Central memory CD8-positive, alpha-beta T cell (primary cell): ENCODE results near the gene LRP1.
A peak's percentile ranks its signal among the peaks of the same experiment; 100 is the strongest.

Experiments
- ATAC-seq: fragments of 150-1000 bp; cut with Tn5 transposase; replicated peaks from 2 replicates; pipeline ENCODE4 v1.10.0; 2022; ENCODE audit warnings: mild to moderate bottlenecking, moderate FRiP score, moderate number of reproducible peaks; ENCODE audit not compliant: poor library complexity, severe bottlenecking; ENCODE audit errors: extremely low read depth
- DNase-seq, 2 donors: peaks; one replicate each; pipeline ENCODE4 v3.0.0; 2021; ENCODE audit warnings: low spot score in 2 of 2
- H3K27ac Mint-ChIP-seq: one replicate; pipeline ENCODE4 v1.8.0; 2022; ENCODE audit warnings: low read depth, mild to moderate bottlenecking, moderate library complexity, mixed read lengths
- H3K27me3 Mint-ChIP-seq: one replicate; pipeline ENCODE4 v1.8.0; 2022; ENCODE audit warnings: mixed read lengths
- H3K36me3 Mint-ChIP-seq: one replicate; pipeline ENCODE4 v1.8.0; 2022; ENCODE audit warnings: mild to moderate bottlenecking, moderate library complexity, mixed read lengths; ENCODE audit not compliant: insufficient read depth
- H3K4me1 Mint-ChIP-seq: one replicate; pipeline ENCODE4 v1.8.0; 2022; ENCODE audit warnings: mixed read lengths
- H3K4me3 Mint-ChIP-seq: one replicate; pipeline ENCODE4 v1.8.0; 2022; ENCODE audit warnings: mild to moderate bottlenecking, moderate library complexity, mixed read lengths
- H3K9me3 Mint-ChIP-seq: one replicate; pipeline ENCODE4 v1.8.0; 2022; ENCODE audit warnings: mixed read lengths

LRP1 gene

DNA sequence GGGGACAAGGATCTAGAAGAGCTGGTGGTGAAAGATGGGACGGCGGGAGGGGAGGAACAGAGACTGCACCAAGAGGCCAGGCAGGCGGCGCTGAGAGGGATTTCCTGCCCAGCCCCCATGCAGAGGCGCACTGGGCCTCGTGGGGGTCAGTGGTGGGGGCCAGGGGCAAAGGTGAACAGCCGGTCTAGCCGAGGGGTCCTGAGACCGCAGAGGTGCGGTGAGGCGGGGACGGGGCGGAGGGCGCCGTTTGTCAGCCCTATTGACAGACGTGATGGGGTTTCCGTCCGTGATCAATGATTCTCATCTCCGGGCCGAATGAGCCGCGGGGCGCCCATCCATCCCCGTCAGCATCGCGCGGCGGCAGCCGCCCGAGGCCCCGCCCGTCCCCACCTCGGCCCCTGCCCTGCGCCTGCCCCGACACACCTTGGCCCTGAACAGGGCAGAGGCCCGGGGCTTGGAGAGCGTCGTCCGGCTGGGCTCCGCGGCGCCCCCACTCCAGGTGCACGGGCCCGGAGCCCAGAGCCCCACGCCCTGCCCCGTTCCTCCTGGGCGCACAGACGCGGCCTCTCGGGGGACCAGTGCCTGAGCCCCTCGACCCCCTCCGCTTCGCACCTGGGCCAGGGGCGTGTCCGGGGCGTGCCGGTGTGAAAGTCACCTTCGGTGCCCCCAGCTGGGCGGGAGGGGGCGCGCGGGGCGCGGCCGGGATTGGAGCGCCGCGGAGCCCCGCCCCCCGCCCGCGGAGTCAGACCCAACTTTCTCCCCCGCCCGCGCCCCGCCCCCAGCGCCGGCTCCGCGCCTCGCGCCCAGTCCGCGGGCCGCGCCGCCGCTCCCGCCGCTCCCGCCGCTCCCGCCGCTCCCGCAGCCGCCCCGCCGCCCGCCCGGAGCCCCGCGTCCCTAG lies 88.0 kb downstream of the LRP1 start, which contains the start of gene NXPH4:
TSS of gene NXPH4 (plus strand) at position 781 of the 898 bp plus-strand sequence. CDS start 176 bp downstream, outside the sequence.
- Mint-ChIP-seq H3K4me3 (peak within 1 kb of the TSS; percentile 83), H3K9me3 (no peaks in the 10 kb centered on the region), H3K36me3 (peaks cover 8% of the 10 kb centered on the region), H3K27ac (peak within 1 kb of the TSS; percentile 69), H3K27me3 (peaks cover 85% of the 10 kb centered on the region), H3K4me1 (peaks cover 58% of the 10 kb centered on the region)
- ATAC-seq: no peak
- no peak for DNase-seq

DNA sequence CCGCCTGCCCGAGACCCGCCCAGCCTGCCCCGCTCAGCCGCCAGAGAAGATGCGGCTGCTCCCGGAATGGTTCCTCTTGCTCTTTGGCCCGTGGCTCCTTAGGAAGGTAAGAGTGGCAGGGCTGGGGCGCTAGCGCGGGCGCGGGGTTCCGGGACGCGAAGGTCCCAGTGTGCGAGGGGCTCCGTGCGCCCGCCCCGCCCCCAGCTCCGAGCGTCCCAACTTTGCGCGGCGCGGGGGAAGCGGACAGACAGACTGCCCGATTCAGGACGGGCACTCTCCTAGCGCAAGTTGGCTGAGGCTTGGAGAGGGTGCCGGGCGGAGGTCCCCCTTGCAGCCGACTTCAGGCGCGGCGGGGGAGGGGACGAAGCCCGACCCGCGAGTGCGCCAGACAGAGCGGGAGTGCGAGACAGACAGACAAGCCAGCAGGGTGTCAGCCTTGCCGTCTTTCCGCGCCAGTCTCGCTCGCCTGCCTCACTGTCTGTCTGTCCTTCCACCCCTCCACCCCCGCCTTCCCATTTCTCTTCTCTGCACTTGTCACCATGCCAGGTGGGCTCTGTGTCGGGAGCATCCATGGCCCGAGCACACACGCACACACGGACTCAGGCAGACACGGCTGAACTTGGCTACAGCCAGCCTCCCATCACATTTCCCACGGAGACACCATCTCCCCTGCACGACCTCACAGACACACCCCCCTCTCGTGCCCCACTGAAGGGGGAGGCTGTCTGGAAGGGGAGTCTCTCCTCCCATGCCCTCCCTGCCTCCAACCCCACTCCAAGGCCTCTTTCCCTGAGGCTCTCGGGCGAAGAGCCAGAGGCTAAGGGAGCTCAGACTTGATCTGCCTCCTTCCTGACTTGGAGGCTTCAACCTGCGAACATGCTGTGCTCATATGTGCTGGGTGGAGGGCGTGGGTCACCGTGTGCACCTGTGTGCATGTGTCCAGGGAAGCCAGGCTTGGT lies 88.9 kb downstream of the LRP1 start:
- ATAC-seq (peak; percentile 59), DNase-seq (peak in 1 of 2 donors; percentile 62)
- Mint-ChIP-seq H3K4me3 (peak overlapping the region; percentile 83), H3K4me1 (peaks cover 65% of the 10 kb centered on the region), H3K9me3 (no peaks in the 10 kb centered on the region), H3K27ac (peak overlapping the region; percentile 69), H3K36me3 (peaks cover 8% of the 10 kb centered on the region), H3K27me3 (peaks cover 94% of the 10 kb centered on the region)

DNA sequence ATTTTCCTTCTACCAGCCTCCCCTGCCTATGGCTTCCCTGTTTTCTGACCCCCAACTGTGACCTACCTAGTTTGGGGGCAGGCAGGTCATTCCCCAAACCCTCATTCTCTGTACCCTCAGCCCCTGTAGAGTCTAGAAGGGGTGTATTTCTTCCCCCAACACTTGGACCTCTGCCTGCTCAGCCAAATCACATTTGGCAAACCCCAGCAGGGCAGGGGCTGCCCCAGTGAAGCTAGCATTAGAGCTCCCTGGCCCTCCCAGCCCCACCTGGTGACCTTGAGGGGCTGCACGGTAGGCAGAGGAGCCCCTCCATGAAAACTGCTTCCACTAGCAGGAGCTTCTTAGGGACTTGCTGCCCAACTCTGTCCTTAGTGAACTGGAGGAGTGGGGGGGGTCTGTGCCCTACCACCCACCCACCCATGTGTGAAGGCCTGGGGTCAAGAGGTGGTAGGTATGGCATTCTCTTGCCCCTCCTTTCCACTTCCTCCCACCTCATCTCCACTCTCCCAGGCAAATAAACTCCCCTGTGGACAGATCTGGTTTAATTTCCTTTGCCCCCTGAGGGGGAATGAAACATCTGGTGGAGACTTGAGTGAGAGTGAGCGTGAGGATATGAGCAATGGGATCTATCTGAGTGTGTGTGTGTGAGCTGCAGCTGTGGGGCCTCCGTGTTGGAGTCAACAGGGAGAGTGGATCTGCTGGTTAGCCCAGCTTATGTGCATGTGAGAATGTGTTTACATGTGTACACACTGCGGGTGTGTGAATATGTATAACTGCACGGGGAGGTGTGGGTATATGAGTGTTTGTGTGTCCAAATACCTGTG lies 90.0 kb downstream of the LRP1 start:
- Mint-ChIP-seq H3K36me3 (peaks cover 8% of the 10 kb centered on the region), H3K27ac (peak overlapping the region; percentile 69), H3K4me3 (peak overlapping the region; percentile 83)

DNA sequence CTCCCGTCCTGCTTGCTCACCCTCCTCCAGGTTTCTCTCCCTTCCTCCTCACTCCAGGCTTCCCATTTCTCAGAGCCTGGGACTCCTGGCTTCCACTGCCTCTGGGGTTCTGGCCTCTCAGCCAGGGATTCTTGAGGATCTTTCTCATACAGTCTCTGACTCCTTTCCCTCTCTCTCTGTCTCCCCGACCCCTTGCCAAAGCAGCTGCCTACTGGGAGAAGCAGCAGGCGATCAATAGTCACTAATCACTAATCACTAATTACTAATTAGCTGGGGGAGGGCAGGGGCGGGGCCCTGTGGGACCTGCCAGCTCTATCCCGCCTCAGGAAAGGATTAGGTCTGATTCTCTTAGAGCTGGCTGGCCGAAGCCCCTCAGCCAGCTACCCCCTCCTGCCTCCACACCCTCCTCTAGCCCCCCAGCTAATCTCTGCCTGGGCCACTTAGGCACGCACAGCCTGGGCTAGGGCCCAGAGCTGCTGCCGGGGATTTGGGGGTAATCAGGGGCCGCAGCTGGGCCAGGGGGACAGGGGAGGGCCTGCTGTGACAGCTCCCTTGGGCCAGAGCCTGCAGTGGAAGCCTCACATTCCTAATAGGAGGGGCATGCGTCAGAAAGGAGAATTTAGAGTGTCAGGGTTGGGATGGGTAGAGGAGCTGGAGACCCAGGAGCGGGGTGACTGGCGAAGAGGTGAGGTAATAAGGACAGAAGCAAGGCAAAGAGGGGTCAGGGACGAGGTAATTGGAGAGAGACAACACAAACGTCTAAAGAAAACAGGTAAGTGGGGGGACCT lies 91.1 kb downstream of the LRP1 start:
- no peak for ATAC-seq
- H3K4me3 Mint-ChIP-seq: no peak overlapping the region
- H3K36me3 Mint-ChIP-seq: peaks cover 14% of the 10 kb centered on the region
- DNase-seq: no peak
- H3K27ac Mint-ChIP-seq: no peak overlapping the region
- peaks cover 72% of the 10 kb centered on the region for H3K4me1 Mint-ChIP-seq
- no peaks in the 10 kb centered on the region for H3K9me3 Mint-ChIP-seq
- H3K27me3 Mint-ChIP-seq: peaks cover 94% of the 10 kb centered on the region

More for the DNA sequence above, 90.0 kb downstream of the LRP1 start:
- DNase-seq (no peak), ATAC-seq (no peak)
- Mint-ChIP-seq H3K27me3 (peaks cover 94% of the 10 kb centered on the region), H3K4me1 (peaks cover 75% of the 10 kb centered on the region), H3K9me3 (no peaks in the 10 kb centered on the region)

DNA sequence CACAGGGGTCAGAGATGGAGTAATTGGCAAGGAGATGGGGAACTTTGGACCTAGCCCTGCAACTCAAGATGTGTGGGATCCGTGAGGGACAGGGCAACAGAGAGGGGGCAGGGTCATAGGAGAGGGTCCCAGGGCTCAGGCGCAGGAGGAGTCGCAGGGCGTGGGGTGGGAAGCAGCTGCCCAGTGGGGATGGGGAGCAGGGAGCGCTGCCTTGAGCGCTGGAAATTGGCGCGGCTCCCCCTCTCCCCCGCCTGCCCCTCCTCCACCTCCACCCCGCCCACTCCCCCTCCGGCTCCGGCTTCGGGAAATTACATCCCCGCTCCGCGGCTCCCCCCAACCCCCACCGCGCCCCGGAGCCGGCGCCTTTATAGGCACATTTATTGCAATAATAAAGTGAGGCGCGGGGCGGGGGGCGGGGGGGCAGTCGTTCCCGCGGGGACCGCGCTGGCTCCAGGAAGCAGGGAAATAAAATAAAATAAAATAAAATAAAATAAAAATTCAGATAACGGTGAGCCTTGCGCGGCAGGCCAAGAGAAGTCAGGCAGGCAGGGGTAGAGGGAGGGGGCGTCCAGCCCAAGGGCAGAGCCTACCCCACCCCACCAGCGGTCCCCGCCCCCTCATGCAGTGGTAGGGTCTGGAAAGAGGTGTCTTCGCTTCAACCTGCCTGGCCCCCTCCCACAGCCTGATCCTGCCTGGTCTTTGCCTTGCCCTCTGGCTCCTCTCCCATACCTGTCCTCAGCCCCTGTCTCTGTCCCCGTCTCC lies 91.9 kb downstream of the LRP1 start:
- ATAC-seq (no peak), DNase-seq (no peak)
- Mint-ChIP-seq H3K27ac (no peak overlapping the region), H3K4me1 (peaks cover 64% of the 10 kb centered on the region), H3K36me3 (peaks cover 15% of the 10 kb centered on the region), H3K27me3 (peaks cover 92% of the 10 kb centered on the region), H3K9me3 (no peaks in the 10 kb centered on the region), H3K4me3 (no peak overlapping the region)

DNA sequence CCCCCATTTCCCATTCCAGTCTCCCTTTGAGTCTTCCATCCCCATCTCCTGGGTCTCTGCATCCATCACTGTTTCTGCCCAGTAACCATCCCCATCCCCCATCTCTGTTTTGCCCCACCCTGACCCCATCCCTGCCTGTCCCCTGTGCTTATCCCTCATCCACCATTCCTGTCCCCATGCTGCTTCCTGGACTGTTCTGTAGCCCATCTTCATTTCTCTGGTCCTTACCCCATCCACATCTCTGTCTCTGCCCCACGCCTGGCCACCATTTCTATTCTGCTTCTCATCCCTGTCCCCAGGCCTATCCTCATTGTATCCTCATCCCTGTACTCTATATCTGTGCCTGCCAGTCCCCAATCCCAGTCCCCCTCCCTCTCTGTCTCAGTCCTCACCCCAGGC lies 92.5 kb downstream of the LRP1 start:
- no peaks in the 10 kb centered on the region for H3K9me3 Mint-ChIP-seq
- no peak overlapping the region for H3K27ac Mint-ChIP-seq
- ATAC-seq (no peak), DNase-seq (no peak)
- no peak overlapping the region for H3K4me3 Mint-ChIP-seq
- peaks cover 13% of the 10 kb centered on the region for H3K36me3 Mint-ChIP-seq
- H3K27me3 Mint-ChIP-seq: peaks cover 92% of the 10 kb centered on the region
- peaks cover 59% of the 10 kb centered on the region for H3K4me1 Mint-ChIP-seq

DNA sequence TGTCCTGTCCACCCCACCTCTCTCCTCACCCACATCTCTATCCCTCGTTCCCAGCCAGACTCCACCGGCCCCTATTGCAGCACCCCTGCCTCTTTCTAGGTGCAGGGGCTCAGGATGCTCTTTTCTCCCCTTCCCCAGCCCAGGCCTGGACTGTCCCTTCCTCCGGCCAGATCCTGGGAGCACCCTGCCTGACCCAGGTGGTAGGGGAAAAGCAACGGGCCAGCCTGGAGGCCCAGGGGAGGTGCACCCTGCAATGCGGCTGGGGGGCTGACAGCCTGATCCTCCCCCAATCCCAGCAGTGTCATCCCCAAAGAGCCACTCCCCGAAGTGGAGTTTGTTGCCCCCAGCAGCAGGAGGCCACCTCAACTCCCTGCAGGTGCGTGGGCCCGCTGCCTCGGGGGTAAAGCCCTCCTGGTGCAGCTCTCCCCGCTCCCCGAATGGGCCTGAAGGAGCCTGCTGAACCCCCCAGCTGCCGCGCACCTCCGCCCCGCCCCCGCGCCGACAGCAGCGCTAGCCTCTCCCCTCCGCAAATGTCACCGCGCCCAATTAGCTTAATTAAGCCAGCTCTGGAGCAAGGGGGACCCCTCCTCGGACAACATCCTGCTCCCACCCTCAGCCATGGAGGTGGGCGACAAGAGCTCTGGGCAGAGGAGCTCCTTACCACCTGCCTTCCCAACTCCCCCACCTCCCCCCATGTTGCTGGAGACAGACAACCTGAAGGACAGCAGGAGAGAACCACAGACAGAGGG lies 93.1 kb downstream of the LRP1 start:
- ATAC-seq (no peak), DNase-seq (no peak)
- Mint-ChIP-seq H3K36me3 (peaks cover 14% of the 10 kb centered on the region), H3K27me3 (peaks cover 94% of the 10 kb centered on the region), H3K4me1 (peaks cover 59% of the 10 kb centered on the region), H3K27ac (peak overlapping the region; percentile 20), H3K4me3 (no peak overlapping the region), H3K9me3 (no peaks in the 10 kb centered on the region)

DNA sequence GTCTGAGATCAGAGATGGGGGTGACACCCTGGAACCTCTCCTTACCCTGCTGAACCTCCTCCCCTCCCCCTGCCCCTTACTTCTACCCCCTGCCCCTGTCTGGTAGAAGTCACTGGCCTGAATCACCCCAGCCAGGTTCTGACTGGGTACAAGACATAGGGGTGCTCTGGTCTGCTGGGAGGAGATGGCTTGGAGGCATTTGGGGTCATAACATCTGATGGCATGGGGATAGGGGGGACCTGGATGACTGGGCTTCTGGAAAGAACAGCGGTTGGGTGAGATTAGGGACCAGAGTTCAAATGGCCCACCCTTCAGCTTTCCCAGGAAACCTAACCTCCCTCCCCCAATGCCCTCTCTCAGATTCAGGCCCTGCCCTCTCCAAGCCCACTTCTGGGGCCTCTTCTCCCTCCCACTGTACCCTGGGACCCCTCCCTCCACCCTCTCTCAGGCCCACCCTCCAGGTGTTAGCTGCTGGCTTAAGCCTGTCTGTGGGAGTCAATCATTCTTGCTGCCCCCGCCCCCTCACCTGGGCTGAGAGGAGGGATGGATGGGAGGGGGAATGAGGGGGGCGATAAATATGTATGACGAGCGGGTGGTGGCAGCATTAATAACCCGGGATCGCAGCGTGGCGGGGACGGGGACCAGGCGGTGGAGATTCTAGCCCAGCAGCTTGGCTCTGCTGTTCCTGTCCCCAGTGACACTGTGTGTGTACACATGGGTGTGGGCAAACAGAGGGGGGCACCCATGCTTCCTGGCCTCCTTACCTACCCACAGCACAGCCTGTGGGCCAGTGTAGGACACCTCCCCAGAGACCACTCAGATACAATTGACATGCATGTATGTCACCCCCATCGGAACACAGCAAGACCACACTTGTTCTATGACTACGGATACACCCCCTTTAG lies 94.3 kb downstream of the LRP1 start:
- no peak for ATAC-seq
- H3K4me3 Mint-ChIP-seq: peak overlapping the region; percentile 10
- H3K4me1 Mint-ChIP-seq: peaks cover 58% of the 10 kb centered on the region
- H3K9me3 Mint-ChIP-seq: no peaks in the 10 kb centered on the region
- peaks cover 99% of the 10 kb centered on the region for H3K27me3 Mint-ChIP-seq
- H3K36me3 Mint-ChIP-seq: peaks cover 16% of the 10 kb centered on the region
- H3K27ac Mint-ChIP-seq: peak overlapping the region; percentile 49
- no peak for DNase-seq

DNA sequence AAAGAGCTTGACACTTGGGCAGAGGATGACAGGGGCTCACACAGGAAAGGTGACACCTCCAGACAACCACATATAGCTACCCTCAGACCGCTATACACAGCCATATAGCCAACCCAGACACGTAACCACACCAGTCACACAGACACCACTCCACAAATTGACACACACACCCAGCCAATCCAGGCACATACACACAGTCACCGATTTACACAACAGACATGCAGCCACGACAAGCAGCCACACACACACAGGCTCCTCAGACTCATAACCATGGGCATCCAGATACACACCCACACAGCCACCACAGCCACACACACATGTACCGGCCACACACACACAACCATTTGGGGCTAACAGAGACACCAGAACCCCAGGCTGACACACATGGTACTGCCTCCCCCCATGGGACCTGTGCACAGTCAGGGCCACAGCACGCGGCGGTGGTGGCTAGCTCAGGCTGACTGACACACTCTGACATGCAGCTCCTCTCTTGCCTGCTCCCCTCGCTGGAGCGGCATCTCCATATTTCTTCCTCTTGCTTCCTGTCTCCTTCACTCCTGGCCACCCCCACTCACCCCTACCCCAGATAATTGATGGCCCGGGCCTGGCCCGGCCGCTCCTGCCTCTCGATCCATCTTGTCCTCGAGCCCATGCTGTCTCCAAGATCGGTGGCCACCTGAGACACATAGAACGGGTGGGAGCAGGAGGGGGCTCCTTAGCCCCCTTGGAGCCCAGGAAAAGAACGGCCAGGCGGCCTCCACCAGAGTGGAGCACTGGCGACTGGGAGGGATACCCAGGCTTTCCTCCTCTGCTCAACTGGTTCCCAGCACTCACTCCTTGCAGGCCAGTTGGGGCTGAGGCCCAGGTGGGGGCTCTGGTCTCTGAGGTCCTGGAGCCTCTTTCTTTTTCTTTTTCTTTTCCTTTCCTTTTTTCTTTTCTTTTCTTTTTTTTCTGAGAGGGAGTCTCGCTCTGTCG lies 95.2 kb downstream of the LRP1 start:
- peaks cover 95% of the 10 kb centered on the region for H3K27me3 Mint-ChIP-seq

More for the DNA sequence above, 95.2 kb downstream of the LRP1 start:
- ATAC-seq (peak; percentile 93), DNase-seq (peak in 1 of 2 donors; percentile 68)
- no peaks in the 10 kb centered on the region for H3K9me3 Mint-ChIP-seq
- peak overlapping the region; percentile 10 for H3K4me3 Mint-ChIP-seq
- H3K27ac Mint-ChIP-seq: peak overlapping the region; percentile 49
- peaks cover 16% of the 10 kb centered on the region for H3K36me3 Mint-ChIP-seq
- peaks cover 50% of the 10 kb centered on the region for H3K4me1 Mint-ChIP-seq
